H1 (cell line): ENCODE results near the gene CDRT4. TPM values are rescaled to one million over a fixed set of nuclear protein-coding genes. Genes with fewer than 3 reads are reported as not detected.

ENCODE experiments used
- POLR2AphosphoS5 ChIP-seq: IDR thresholded peaks from 2 replicates; pipeline ENCODE4 v1.6.1; 2011; ENCODE audit warnings: low read depth, low read length
- polyA plus RNA-seq, 7 experiments: library from polyadenylated mRNA; depleted of rRNA in 3 of 7; stranded (reverse) in 5 of 7; unstranded in 2 of 7; fragments of >200 nt in 5 of 7; fragments of 200-250 nt in 2 of 7; gene quantifications; 1 replicate in 5 of 7; 2 replicates in 1 of 7; 4 replicates in 1 of 7; pipeline versions ENCODE4 v1.2.1 to v1.2.3, GENCODE V29; 2011 to 2013; ENCODE audit warnings: missing spikeins in 2 of 7, mixed read lengths in 2 of 7
- total RNA-seq: library from RNA; stranded (reverse); fragmentation: NEBNext Ultra II Directional; extraction: Animal tissue kit (Norgen Biotek cat#: 25700); gene quantifications from 2 replicates; pipeline ENCODE4 v1.2.1, GENCODE V29; 2021

CDRT4 gene
- total and polyA plus RNA-seq, 2 of the 8 experiments (the other 6 are each of a cell fraction or from before 2014, with no cell fraction given): 2.6 to 5.6 TPM

GRCh38 chr17:15453246-15453645, 14.2 kb downstream of the CDRT4 start (continued):
- TF ChIP-seq POLR2AphosphoS5: no peak
